AG09309 (cell line): ENCODE measurements around the gene MAP7D2.

Experiments used
- DNase-seq: peaks from one replicate; pipeline ENCODE4 v3.0.0-alpha.2; 2010; ENCODE audit warnings: low read depth
- H3K4me3 ChIP-seq: 2 replicates; pipeline ENCODE4 v1.5.1; 2011; ENCODE audit warnings: mild to moderate bottlenecking, low read depth, low read length, moderate library complexity; ENCODE audit not compliant: control insufficient read depth
- CTCF ChIP-seq: IDR thresholded peaks from 2 replicates; pipeline ENCODE4 v1.5.1; 2011; ENCODE audit warnings: mild to moderate bottlenecking, low read depth, low read length, inconsistent platforms; ENCODE audit not compliant: insufficient read depth, control insufficient read depth; ENCODE audit errors: missing control alignments

The MAP7D2 gene

GRCh38 chrX:20089845-20090244 lies 26.9 kb downstream of the MAP7D2 start:
- no peak for TF ChIP-seq CTCF
- no peak overlapping the region for H3K4me3 ChIP-seq
- no peak for DNase-seq

- TF ChIP-seq CTCF: no peak
- DNase-seq: no peak
- no peak overlapping the region for H3K4me3 ChIP-seq
Observed at GRCh38 chrX:20080277-20080676, 36.4 kb downstream of the MAP7D2 start.

DNA sequence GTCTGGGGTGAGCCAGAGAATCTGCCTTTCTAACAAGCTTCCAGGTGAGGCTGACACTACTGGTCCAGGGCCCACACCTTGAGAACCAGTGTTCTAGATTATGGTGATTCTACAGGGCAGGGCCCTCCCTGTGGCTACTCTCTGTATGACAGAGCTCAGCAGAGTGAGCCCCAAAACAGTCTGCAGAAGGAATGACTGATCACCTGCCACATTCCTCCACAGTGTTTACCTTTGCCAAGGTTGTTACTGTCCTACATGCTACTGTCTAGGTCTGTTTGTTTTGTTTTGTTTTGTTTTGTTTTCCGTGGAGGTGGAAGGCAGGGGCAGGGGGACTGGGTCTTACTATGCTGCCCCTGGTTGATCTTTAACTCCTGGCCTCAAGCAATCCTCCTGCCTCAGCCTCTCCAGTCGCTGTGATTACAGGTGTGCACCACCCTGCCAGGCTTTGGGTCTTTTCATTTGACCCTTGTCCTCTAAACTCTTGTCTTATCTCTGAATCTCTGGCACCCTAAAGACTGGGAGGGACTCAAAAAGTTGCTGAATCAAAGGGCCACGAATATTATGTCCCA lies 45.1 kb downstream of the MAP7D2 start:
- no peak overlapping the region for H3K4me3 ChIP-seq
- DNase-seq: no peak
- TF ChIP-seq CTCF: no peak

- TF ChIP-seq CTCF: no peak
- no peak overlapping the region for H3K4me3 ChIP-seq
- peak; percentile 69 for DNase-seq
Observed at GRCh38 chrX:20067709-20068561, 48.8 kb downstream of the MAP7D2 start.

GRCh38 chrX:20066968-20067708 lies 49.6 kb downstream of the MAP7D2 start:
- TF ChIP-seq CTCF: peak; percentile 50
- no peak for DNase-seq

DNA sequence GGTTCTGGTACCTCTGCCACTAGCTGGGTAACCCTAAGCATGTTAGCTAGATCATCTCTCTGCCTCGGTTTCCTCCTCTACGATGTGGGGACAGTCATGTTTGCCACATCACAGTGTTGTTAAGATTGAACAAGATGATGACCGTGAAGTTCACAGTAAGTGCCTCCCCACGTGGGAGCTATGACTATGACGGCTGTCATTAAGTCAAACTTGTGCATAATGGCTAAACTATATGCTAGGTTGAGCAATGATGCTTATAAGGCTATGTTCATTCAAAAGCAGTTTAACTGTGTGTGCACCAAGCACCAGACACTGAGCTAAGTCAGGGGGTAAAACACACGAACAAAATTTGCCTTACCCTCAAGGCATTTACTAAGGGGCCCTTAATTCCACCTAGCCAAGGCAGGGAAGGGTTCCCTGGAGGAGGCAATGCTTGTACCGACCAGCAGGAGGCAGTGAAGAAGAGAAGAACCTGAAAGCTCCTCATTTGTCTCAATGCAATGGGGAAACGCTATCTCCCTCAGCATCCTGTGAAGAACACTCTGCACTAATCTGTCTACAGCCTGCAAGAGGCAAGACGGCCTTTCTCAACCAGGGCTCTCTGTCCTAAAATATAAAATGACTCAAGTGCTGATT lies 52.9 kb downstream of the MAP7D2 start:
- no peak for DNase-seq
- no peak overlapping the region for H3K4me3 ChIP-seq
- TF ChIP-seq CTCF: peak; percentile 27

More at GRCh38 chrX:20066968-20067708, 49.6 kb downstream of the MAP7D2 start:
- no peak overlapping the region for H3K4me3 ChIP-seq
